Measurements from ENCODE around the gene EDN3. TPM values are rescaled to one million over a fixed set of nuclear protein-coding genes. Genes with fewer than 3 reads are reported as not detected.

Gene EDN3
- total and polyA plus RNA-seq, 2 experiments from 2014 or later = 4.0 to 5.8 TPM

- no peaks in the 10 kb centered on the region for H3K79me2 ChIP-seq
- no peaks in the 10 kb centered on the region for H3K9me2 ChIP-seq (replicated peaks; ENCODE audit: insufficient read depth)
- 83% methylated on average over 11 of the region's 11 CpGs for WGBS (ENCODE audit: low lambda C conversion rate, missing lambda C conversion rate)
- no peaks in the 10 kb centered on the region for H3K9me3 ChIP-seq (ENCODE audit: low read depth)
- H4K20me1 ChIP-seq (ENCODE audit: insufficient read depth, poor library complexity, severe bottlenecking) = no peaks in the 10 kb centered on the region
- no peak overlapping the region for H2AFZ ChIP-seq
- peaks cover 5% of the 10 kb centered on the region for H3K27me3 ChIP-seq
- H3K36me3 ChIP-seq (replicated peaks; ENCODE audit: insufficient read depth, low read depth) = no peaks in the 10 kb centered on the region
- no peak overlapping the region for H3K27ac ChIP-seq
- no peak for DNase-seq (ENCODE audit: low spot score)
- H3K4me2 ChIP-seq = no peak overlapping the region
- H3K4me1 ChIP-seq (ENCODE audit: insufficient read depth) = no peaks in the 10 kb centered on the region
- no peak for TF ChIP-seq CTCF (IDR thresholded peaks at IDR 0.05; ENCODE audit: poor library complexity)
- TF ChIP-seq EZH2phosphoT487 (IDR thresholded peaks at IDR 0.05; ENCODE audit: low read depth, severe bottlenecking, unreplicated experiment) = no peak
- no peak overlapping the region for H3K4me3 ChIP-seq
Observed at GRCh38 chr20:59273739-59274357, 26.6 kb upstream of the EDN3 start.

- no peak for DNase-seq (ENCODE audit: low spot score)
- Histone ChIP-seq H3K4me3 (no peak overlapping the region), H3K27me3 (peaks cover 10% of the 10 kb centered on the region), H4K20me1 (ENCODE audit: insufficient read depth, poor library complexity, severe bottlenecking) (no peaks in the 10 kb centered on the region), H3K4me2 (no peak overlapping the region), H3K4me1 (ENCODE audit: insufficient read depth) (no peaks in the 10 kb centered on the region), H2AFZ (no peak overlapping the region), H3K9me3 (ENCODE audit: low read depth) (no peaks in the 10 kb centered on the region), H3K36me3 (replicated peaks; ENCODE audit: insufficient read depth, low read depth) (no peaks in the 10 kb centered on the region), H3K27ac (no peak overlapping the region), H3K9me2 (replicated peaks; ENCODE audit: insufficient read depth) (no peaks in the 10 kb centered on the region), H3K79me2 (no peaks in the 10 kb centered on the region)
- WGBS (ENCODE audit: low lambda C conversion rate, missing lambda C conversion rate) = 60% methylated on average over 5 of the region's 5 CpGs
- TF ChIP-seq EZH2phosphoT487 (IDR thresholded peaks at IDR 0.05; ENCODE audit: low read depth, severe bottlenecking, unreplicated experiment) (no peak), CTCF (IDR thresholded peaks at IDR 0.05; ENCODE audit: poor library complexity) (no peak)
Observed at GRCh38 chr20:59276938-59277337, 23.5 kb upstream of the EDN3 start.

GRCh38 chr20:59284470-59284869 lies 15.9 kb upstream of the EDN3 start:
- Histone ChIP-seq H3K79me2 (no peaks in the 10 kb centered on the region), H3K4me3 (no peak overlapping the region), H3K9me3 (ENCODE audit: low read depth) (no peaks in the 10 kb centered on the region), H2AFZ (no peak overlapping the region), H3K36me3 (replicated peaks; ENCODE audit: insufficient read depth, low read depth) (no peaks in the 10 kb centered on the region), H3K9me2 (replicated peaks; ENCODE audit: insufficient read depth) (no peaks in the 10 kb centered on the region), H3K27ac (no peak overlapping the region), H3K27me3 (peaks cover 14% of the 10 kb centered on the region), H3K4me1 (ENCODE audit: insufficient read depth) (no peaks in the 10 kb centered on the region), H3K4me2 (no peak overlapping the region), H4K20me1 (ENCODE audit: insufficient read depth, poor library complexity, severe bottlenecking) (no peaks in the 10 kb centered on the region)
- DNase-seq (ENCODE audit: low spot score) = no peak
- TF ChIP-seq CTCF (IDR thresholded peaks at IDR 0.05; ENCODE audit: poor library complexity) (no peak), EZH2phosphoT487 (IDR thresholded peaks at IDR 0.05; ENCODE audit: low read depth, severe bottlenecking, unreplicated experiment) (no peak), EZH2 (IDR thresholded peaks at IDR 0.05; ENCODE audit: borderline replicate concordance) (no peak)
- WGBS (ENCODE audit: low lambda C conversion rate, missing lambda C conversion rate) = 82% methylated on average over 5 of the region's 5 CpGs

- Histone ChIP-seq H3K9me3 (ENCODE audit: low read depth) (no peaks in the 10 kb centered on the region), H3K36me3 (replicated peaks; ENCODE audit: insufficient read depth, low read depth) (no peaks in the 10 kb centered on the region), H3K9me2 (replicated peaks; ENCODE audit: insufficient read depth) (no peaks in the 10 kb centered on the region), H2AFZ (no peak overlapping the region), H3K4me2 (no peak overlapping the region), H3K27ac (no peak overlapping the region), H3K4me3 (no peak overlapping the region), H3K4me1 (ENCODE audit: insufficient read depth) (no peaks in the 10 kb centered on the region), H3K79me2 (no peaks in the 10 kb centered on the region), H3K27me3 (peaks cover 5% of the 10 kb centered on the region), H4K20me1 (ENCODE audit: insufficient read depth, poor library complexity, severe bottlenecking) (no peaks in the 10 kb centered on the region)
- no peak for DNase-seq (ENCODE audit: low spot score)
- WGBS (ENCODE audit: low lambda C conversion rate, missing lambda C conversion rate) = 77% methylated on average over 5 of the region's 5 CpGs
- TF ChIP-seq CTCF (IDR thresholded peaks at IDR 0.05; ENCODE audit: poor library complexity) = no peak
- TF ChIP-seq EZH2phosphoT487 (IDR thresholded peaks at IDR 0.05; ENCODE audit: low read depth, severe bottlenecking, unreplicated experiment) = no peak
- no peak for TF ChIP-seq EZH2 (IDR thresholded peaks at IDR 0.05; ENCODE audit: borderline replicate concordance)
Observed at GRCh38 chr20:59289994-59290393, 10.4 kb upstream of the EDN3 start.
